GM21360 (cell line): ENCODE measurements around the gene PCBP3.

Experiments
- ATAC-seq: cut with Tn5 transposase; IDR thresholded peaks from one replicate; pipeline ENCODE4 v1.9.1; 2021; ENCODE audit warnings: mild to moderate bottlenecking, moderate library complexity; ENCODE audit not compliant: unreplicated experiment

PCBP3 gene

DNA sequence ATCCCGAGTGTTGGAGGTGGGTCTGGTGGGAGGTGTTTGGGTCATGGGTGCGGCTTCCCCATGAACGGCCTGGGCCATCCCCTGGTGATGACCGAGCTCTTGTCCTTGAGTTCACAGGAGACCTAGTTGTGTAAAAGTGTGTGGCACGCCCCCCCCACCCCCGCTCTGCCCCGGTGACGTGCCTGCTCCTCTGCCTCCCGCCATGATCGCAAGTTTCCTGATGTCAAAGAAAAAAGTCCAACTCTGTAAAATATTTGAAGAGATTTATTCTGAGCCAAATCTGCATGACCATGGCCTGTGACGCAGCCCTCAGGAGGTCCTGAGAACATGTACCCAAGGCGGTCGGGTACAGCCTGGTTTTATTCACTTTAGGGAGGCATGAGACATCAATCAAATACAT lies 212.9 kb downstream of the PCBP3 start:
- no peak for ATAC-seq

DNA sequence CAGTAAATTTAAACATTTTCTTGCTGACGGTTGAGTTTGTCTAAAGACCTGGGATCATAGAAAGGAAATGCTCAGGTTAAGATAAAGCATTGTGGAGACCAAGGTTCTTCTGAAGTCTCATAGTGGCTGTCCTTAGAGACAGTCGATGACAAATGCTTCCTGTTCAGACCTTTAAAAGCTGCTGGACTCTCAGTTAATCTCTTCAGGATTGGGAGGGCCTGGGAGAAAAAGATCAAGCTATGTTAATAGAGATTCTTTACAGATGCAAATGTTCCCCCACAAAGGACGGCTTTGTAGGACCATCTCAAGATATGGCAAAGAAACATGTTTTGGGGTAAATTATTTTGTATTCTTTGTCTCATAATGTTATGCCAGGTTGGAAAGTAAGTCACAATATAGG lies 213.4 kb downstream of the PCBP3 start:
- ATAC-seq: no peak

DNA sequence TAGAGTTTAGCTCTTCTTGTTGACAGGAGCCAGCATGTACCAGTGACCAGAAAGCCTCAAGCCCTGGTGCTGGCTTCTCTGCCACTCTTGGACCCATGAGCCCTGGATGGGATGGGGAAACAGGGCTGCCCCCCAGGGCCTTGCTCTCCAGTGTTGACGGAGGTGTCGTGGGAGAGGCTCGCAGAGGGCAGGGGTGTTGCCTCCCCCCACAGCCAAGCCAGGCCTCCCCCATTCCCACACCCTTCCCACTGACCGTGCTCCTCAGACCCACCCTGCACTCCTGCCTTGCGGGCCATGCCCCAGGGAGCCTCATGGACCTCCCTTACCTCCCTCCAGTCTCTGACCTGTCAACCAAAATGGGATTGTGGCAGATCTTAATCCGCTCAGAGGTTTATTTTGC lies 214.2 kb downstream of the PCBP3 start:
- ATAC-seq: no peak

DNA sequence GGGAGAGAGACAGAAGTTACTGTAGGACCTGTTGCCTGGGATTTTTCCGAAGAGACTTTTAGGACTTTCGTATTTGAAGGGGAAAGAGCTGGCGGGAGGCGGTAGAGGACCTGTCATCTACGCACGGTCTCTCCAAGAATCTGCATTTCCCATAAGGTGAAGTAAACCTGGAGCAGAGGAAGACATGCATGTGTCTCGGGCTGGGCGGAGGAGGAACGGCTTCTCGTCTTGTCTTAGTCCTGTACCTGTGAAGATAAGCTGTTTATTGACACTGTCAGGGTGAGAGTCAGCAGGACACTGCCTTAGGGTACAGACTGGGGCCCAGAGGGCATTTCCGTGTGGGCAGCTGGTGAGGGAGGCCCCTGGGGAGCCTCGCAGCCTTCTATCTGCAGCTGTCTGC lies 214.7 kb downstream of the PCBP3 start:
- ATAC-seq: no peak

DNA sequence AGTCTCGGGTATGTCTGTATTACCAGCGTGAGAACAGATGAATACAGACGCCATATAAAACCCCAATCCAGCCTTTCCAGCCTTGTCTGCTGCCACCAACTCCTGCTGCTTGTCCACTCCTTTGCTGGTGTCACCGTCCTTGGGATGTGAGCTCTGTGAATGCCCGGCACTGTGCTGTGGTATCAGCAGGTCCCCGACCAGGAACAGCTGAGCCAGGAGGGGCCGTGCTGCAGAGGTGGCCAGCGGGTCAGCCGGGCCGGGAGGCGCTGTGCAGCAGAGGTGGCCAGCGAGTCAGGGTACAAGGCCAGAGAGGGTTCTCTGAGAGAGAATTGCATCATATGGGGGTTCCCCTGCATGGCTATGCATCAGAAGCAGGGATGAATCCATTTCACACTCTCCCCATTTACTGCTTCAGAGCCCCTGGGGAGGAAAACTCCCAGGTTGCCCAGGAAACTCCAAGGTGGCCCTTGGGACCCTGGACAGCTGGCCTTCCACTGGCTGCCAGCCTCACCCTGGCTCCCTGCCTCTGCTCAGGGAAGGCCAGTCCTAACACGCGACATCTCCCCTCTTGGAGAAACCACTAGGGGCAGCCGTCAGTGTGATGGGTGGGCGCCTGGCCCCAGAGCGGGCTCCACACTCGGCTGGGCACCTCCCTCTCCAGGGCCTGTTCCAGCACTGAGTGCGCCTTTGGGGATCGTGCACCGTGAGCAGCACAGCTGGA lies 215.7 kb downstream of the PCBP3 start:
- ATAC-seq: no peak

DNA sequence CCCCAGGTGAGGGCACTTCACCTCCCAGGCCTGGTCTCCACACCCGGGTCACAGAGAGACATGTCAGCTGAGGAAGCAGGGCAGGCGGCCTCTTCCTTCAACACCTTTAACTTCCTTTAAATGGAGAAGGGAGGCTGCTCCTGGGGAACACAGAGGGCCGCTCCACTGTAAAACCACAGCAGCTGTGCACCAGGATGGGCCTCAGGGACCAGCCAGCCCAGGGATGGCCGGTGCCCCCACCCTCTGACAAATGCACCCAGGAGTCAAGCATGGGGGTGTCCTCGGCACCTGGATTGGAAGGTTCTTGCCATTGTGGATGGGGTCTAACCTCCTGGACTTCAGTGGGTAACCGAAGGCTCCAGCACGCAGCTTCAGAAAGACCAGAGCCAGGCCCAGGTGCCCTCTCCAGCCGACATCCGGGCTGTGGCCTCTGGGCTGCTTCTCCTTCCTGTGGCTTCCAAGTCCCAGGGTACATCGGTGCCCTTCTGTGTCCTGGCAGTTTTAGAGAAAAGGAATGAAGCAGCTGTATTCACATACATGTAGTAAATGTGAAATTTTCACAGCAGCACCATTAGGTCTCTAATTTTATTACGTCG lies 216.3 kb downstream of the PCBP3 start:
- no peak for ATAC-seq

DNA sequence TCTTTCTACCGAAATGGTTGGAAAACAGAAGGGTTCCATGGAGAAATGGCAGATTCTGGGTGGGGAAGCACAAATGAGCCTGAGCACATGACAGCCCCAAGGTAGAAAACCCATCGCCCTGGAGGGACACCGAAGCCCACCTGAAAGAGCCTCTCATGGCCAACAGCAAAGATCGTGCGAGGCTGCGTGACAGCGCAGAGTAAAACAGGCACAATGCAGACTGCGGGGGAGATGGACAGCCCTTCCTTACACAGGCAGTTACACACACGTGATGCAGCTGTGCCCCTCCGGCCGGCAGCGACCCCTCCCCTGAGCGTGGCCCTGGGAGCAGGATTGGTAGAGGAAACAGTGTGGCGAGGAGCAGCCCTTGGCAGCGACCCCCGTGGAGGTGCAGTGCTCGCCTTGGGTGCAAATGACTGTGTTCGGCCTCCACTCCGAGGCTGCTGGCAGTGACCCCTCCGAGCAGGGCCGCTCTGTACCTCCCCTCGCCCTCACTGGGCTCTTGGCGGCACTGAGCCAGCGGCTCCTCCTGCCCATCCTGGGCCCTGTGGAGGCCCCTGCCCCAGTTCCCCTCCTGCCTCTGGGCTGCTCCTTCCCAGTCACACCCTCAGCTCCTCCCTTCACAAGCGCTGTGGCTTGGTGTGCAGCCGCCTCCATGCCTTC lies 217.1 kb downstream of the PCBP3 start:
- no peak for ATAC-seq

DNA sequence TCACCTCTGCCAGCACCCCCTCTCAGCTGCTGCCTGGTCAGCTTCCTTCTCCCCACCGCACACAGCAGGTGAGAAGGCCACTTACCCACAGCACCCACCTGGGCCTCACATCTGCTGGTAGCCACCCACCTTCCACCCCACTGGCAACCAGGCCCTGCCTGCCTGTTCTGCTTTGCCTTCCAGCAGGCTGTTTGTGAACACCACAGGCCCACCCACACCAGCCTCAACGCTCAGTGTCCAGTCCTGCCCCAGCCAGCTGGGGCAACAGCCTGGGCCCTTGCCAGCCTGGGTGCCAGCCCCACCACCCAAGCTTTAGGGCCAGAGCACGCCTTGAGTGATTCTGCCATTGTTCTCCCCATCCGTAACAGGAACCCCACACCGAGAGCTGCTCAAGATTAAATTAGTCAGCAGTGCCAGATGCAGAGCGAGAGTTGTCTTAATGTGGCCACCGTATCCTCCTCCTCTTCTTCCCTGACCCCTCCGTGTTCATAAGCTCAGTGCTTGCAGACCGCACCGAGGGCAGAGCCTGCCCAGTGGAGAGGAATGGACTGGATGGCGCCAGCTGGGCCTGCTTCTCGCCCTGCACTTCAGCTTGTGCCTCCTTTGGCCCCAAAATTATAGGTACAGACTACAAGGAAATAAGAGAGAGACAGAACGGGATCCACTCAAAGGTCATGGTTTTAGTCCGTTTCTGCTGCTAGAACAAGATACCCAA lies 217.8 kb downstream of the PCBP3 start:
- no peak for ATAC-seq

DNA sequence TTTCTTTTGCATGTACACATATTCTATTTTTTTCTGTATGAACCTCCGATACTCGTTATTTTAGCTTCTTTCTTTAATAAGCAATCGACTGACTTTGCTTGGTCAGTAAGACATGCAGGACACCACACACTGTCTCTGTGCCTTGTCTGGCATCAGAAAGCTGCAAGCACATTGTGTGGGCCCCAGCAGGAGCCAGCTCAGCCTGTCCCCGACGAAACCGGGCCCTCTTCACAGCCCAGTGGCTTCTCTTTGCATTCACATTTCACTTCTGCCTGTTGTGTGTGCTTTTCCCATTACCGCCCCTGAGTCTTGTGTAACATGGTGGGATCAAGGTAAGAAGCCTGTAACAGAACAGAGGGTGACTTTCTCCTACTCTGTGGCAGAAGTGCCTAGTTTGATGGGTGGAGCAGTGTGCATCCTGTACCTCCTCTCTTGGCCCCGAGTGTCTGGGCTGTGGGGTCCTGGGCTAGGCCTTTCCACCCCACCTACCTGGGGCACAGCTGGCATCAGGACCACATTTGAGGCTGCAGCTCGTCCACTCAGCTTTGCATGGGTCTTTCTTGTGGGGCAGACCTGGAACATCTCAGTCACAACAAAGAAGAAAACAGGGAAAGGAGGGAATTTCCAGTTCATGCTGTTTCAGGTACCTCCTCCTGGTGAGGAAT lies 219.2 kb downstream of the PCBP3 start:
- no peak for ATAC-seq

DNA sequence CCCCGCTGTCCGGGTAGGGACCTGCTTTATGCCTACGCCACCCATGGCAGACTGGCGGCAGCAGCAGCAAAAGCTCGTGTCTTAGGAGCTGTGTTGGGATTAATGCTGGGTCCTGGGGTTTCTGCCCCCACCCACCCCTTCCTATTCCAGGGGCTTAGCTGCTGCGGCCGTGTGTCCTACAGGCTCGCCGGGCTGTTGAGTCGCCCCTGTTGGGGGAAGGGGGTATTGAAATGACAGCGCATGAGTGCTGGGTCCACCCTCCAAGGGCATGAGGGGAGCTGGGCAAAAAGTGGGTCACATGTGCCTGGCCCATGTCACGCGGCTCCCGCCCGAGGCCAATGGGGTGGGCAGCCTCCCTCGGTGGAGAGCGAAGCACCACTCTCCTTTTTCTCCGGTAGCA lies 219.7 kb downstream of the PCBP3 start:
- no peak for ATAC-seq

DNA sequence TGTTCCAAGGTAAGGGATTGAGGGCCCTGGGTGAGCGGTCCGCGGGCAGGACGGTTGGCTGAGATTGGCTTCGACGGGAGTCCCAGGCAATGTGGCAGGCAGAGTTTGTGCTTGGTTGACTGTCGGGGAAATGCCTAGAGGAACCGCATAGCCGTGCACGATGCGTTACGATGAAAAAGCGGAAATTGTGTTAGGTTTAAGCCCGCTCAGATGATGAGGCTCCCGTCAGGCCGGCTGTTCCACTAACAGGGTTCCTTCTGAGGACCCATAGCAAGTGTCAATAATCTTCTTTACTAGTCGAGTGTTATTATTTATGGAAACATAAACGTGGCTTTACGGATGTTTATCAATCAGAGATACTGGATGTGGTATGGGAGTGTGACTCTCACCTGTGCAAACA lies 220.2 kb downstream of the PCBP3 start:
- ATAC-seq: no peak

DNA sequence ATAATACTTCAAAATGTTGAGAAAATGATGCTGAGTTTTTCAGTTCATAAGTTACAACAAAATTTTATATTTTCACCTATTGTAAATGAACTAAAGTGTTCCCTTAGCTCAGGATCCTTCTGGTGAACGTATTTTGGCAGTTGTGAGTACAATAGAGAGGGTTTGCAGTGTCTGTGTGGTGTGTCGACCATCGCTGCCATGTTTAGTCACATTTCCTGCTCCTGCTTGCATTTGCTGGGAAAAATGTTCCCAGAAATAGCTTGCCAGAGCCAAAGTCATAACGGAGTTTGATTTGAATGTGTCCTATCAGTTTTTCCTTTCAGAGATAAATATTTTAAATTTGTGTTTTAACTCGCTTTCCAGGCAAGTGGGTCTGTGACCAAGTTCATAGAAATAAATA lies 220.9 kb downstream of the PCBP3 start:
- ATAC-seq: no peak

DNA sequence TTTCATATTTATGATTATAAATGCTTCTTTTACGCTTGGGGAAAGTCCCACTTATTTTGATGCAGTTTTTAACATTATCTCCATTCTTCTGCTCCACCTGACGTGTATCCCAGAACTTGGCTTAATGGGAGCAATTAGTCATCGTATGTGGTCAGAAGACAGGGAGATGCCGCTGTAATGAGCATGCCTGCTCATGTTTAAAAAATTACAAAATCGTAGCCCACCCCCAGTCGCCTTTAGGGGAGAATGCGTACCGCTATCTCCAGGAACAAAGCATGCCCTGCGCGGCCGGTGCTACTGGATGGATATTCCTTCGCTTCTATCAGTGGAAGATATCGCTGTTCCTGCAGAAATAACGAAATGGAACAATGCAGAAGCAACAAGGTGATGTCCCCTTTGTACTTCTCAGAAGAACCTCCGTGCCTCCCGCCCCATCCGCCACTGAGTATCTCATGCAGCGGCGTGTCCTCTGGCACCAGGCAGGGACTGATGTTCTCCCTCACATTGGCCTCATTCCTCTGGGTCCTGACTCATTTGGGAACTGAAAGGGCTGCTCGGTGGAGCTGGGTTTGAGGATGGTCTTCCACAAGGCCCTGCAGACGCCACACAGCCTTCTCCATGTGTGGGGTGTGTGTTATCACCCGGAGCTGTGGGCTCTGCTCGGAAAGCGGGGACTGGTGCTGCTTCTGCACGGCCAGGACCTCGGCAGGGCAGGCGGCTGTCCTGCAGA lies 221.7 kb downstream of the PCBP3 start:
- no peak for ATAC-seq

DNA sequence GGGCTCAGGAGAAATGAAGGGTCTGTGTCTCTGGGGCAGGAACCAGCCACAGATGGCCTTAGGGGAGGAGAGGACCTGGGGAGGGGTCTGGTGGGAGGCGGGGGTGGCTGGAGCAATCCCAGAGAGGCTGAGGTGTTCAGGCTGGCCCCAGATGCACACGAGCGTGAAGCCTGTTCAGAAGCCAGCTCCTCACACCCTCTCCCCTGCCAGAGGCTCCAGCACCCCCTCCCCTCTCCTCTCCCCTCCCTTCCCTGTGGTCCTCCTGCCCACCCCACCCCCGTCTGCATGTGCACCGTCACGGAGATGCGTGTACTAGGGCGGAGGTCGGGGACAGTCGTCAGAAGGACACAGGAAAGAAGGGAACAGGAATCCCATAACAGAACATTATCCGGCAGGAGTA lies 223.0 kb downstream of the PCBP3 start:
- no peak for ATAC-seq

DNA sequence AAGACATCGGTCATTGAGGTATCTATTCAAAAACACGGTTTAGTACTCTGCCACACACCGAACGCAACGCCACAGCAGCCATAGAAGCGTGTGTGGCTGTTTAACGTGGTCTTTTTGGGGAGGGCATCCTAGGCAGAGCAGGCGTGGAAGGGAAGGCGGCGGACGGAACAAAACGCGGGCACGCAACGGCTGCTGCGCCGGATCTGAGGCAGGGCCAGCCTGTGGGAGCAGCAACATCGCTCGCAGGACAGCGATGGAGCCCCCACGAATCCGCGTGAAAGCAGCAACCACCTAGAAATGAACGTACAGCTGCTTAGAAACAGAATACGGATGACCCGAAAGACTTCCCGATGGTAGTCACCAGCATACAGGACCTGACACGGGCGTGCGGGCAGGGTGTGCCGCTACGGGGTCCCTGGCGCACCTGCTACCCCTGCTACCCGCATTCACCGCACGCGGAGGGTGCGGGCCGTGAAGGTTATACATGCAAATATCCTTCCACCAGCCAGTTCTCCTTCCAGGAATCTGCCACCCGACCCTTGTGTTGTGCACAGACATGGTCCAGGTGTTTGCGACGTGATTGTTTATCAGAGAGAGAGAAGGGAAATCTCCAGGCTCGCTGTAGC lies 223.6 kb downstream of the PCBP3 start:
- no peak for ATAC-seq

DNA sequence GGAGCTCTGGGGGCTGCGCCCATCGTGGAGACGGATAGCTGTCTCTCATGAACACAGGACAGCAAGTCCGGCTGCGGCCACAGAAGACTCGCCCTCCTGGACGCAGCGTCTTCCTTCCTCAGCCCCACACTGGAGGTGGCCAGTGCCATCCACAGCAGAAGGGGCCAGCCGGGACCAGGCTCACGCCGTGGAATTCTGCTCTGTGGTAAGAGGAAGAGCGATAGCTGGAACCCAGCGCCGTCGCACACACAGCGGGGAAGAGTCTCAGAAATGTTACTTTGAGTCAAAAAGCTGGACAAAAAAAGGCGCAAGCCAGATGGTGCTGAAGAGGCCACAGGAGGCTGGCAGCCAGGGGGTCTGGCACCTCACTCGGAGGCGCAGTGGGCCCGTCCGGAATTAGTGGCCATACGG lies 224.2 kb downstream of the PCBP3 start:
- no peak for ATAC-seq

DNA sequence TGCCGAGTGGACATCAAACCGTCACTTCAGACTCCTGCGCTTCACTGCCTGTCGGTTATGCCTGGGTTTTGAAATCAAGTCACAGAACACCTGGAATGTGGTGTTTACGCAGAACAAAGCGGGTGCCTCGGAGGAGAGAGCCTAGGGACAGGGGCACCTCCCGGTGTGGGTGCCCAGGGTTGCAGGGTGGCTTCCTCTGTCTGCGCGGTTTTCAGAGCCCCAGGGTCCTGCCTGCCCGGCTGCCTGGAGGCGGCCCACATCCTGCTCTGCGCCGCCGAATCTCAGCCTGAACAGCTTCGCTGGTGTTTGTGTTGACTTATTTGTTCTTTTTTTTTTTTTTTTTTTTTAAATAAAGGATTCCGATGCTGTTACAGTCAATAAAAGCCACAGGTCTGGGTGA lies 224.6 kb downstream of the PCBP3 start:
- ATAC-seq: no peak

DNA sequence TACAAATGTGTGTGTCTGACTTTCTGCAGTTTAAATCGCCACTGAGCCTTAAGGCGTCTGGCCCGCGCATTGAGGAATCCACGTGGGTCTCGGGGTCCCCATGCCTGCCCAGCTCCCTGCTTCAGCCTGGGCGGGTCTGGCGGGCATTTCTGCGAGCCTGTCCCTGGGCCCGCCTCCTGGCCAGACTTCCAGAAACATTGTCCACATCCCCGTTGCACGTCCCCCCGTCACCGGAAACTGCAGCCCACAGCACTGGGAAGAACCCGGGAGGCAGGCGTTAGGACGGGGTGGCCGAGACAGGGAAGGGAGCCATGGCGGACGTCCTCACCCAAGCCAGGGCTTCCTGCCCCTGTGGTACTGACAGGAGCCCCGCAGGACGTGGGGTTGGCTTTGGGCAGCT lies 225.0 kb downstream of the PCBP3 start:
- no peak for ATAC-seq

DNA sequence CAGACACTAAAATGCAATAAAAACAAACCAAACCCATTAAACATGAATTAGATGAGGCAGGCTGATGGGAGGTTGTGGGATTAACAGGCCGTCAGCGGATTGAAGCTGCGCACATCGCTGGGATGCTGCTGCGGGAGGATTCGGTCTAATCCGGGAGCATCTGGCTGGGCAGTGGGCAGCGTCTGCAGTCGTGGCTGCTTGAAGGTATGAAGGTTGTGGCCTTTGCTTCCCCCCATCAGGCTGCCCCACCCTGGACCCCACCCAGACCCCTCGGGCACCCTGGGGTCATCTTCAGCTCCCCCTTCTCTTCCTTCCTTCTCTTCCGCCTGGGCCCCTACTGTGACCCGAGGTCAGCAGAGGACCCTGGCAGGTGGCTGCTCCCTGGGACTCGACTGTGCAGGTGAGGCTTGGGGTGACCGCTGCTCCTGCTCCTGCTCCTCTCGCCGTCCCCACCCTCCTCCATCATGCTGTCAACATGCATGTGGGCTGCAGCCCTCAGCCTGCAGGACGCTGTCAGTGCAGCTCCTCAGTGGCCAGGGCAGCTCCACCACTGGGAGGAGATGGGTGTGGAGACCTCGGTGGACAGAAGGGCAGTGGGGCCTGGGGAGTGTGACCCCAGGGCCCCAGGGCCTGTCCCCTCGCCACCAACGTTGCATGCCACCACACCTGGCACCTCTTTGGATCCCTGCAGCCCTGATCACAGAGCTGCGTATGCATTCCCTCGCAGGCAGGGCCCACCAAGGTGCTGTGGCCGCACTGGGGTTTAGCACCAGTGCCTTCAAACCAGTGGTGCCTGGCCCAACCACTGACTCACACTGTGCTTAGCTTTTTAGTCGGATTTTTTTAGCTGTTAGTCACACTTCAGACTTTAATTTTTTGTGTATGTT lies 225.8 kb downstream of the PCBP3 start:
- no peak for ATAC-seq
